ENCODE data around the gene RASSF4.

The RASSF4 gene, protein sequence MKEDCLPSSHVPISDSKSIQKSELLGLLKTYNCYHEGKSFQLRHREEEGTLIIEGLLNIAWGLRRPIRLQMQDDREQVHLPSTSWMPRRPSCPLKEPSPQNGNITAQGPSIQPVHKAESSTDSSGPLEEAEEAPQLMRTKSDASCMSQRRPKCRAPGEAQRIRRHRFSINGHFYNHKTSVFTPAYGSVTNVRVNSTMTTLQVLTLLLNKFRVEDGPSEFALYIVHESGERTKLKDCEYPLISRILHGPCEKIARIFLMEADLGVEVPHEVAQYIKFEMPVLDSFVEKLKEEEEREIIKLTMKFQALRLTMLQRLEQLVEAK

DNA sequence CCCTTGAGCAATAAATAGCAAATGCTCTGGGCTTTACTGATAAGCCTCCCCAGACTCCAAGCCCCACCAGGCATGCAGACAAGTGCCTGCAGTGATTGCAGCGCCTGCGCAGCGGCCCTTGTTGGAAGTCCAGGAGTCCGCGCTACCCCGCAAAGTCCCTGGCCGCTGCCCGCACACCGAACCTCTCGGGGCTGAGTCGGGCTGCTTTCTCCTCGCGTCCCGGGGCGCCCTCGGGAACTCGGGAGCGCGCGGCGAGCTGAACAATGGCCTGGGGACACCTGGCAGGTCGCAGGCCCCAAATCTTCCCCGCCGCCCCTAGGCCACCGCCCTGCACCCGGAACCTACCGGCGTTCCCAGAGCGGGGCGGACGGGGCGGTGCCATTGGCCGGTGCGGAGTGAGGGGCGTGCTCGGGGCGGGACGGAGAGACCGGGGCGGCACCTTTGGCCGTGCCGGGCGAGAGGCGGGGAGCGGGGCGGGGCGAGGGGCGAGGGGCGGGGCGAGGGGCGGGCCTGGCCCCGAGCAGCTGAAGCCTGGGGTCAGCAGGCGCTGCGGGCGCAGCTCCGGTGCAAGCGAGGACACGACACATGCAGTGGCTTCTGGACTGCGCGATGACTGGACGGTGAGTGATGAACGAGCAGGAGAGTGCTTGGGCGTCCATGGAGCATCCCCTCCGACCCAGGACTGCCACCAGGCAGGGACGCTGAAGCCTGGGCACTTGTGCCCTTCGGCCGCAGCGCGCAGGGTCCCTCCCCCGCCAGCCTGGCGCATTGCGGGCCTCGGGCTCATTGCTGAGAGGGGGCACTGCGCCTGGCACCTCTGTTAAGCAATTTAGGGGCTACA, at the start of gene RASSF4:
Gene RASSF4, plus strand, starts transcription at position 556 of the 841 bp plus-strand sequence. CDS start 10,401 bp downstream, outside the sequence.
- DNase-seq (ENCODE audit: low spot score) = peak; percentile 15

DNA sequence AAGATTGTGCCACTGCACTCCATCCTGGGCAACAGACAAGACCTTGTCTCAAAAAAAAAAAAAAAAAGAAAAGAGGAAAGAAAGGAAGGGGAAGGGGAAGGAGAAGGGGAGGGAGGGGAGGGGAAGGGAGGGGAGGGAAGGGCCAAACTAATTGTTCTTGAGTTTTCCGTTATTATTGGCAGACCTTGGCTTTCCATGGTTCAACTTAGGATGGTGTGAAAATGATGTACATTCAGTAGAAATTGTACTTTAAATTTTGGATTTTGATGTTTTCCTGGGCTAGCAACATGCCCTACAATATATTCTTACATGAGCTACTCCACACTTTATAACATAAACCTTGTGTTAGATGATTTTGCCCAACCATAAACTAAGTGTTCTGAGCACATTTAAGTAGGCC, 49.7 kb upstream of the RASSF4 start:
- DNase-seq (ENCODE audit: low spot score) = no peak

DNA sequence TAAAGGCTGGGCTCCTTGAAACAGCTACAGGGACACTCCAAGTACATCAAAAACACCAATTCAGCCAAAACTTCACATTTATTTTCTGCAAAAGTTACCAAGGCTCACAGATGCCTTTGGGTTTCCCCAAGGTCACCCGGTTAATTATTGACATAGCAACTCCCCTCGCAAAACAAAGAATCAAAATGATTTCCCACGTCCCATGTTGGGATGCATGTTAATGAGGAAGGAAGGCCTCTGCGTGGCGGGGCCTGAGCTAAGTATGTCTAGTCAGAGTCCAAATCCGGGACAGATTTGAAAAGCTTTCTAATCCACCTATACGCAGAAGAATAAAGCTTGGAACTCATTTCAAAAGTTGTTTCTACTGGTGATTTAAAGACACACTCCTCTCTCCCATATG, 49.0 kb upstream of the RASSF4 start:
- no peak for DNase-seq (ENCODE audit: low spot score)

DNA sequence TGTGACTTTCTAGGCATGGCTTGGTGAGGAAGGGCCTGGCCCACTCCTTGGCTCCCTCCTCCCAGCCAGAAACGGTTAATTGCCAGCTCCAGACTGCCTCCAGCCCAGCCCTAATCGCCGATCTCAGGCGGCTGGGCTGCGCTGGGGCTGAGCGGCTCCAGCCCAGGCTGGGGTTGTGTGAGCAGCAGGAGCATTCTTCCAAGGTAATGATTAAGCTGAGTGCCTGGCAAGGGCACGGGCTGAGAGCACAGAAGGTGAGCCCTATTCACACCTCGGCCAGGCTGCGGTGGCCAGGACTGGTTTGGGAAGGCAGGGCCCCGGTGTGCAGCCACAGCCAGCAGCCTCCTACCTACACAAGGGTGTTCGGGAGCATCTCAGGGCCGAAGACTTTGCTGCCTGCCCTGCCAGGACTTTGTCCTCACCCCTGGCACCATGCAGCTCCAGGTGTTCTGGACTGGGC, 48.5 kb upstream of the RASSF4 start, which contains the start of gene TMEM72:
Gene TMEM72, plus strand, starts transcription at position 257 of the 460 bp plus-strand sequence. Its CDS starts 176 bp downstream, at position 433.
- DNase-seq (ENCODE audit: low spot score) = no peak

DNA sequence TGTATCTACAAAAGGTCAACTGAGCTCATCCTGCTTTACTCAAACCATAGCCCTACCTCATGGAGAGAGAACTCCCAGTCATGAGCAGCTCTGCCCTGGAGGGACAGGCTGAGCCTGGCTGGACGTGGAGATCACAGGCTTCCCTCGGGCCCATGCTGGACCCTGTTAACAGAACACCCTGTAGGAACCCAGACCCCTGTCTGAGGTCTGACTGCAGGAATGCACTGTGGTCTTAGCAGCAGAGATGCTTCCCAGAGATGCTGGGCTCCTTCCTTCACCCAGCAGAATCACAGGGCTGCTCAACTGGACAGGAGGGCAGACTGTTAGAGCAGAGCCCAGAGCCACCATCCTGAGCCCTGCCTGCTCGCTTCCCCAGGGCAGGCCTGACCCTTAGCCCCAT, 47.7 kb upstream of the RASSF4 start:
- DNase-seq (ENCODE audit: low spot score) = no peak

DNA sequence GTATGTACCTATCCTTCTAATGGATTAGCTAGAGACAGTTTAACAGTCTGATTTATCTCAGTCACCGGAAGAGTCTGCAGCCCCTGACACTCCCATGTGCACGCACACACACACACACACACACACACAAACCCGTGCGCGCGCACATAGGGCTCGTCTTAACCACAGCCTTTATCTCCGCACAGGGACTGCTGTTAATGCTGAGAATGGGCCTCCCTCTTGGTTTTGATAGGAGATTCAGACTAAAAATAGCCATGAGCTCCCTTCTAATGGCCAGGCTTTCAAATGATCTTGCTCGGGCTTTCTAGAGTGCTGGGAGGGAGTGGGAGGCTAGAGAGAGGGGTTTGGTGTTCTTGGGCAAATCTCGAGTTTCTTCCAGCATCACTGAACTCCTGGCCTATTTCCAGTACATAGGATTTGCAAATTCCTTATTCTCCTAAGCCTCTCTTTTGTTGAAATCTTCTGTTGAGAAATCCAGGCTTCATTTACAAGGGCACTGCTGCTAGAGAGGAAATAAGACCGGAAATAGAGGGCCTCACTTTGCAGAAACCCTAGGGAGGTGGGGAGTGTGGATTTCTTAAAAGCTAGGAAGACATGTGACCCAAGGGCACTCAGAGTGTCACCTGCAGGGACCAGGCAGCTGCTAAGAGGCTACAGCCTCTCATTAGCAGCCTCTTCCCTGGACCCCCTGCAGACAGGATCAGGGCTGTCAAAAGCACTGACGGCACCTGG, 46.1 kb upstream of the RASSF4 start:
- no peak for DNase-seq (ENCODE audit: low spot score)

DNA sequence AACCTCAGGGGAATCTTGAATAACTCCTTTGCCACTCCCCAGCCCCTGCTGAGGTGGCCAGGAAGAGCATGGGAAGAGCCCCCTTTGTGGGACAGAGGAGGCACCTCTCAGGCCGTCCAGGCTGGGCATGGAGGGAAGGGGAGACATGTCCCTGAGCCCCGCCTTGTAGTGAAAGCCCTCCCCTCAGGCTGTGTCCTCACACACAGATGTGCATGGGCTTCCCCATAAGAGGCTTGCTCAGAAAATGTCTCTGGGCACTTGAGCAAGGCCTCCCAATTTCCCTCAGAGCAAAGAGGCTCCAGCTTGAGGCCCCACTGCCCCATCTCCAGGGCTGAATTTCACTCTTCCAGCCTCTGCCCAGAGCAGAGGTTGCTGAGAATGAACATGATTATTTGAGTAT, 44.7 kb upstream of the RASSF4 start:
- no peak for DNase-seq (ENCODE audit: low spot score)

DNA sequence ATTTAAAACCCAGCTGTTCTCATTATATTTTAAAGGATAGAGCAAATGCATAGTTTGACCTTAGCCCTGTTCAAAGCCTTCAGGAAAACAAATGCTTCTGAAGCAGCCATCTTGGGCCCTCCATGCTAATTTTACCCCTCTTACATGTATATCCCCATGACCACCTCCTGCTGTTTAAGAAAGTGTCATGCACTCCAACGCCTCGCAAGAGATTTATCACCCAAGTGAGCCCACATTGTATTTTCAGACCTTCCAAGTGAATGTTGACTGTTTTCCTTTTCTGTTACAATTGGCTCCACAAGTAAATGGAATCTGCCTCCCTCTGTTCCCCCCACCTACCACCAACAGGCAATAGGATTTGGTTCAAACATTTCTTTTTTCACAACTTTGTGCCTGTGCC, 43.2 kb upstream of the RASSF4 start:
- DNase-seq (ENCODE audit: low spot score) = no peak

DNA sequence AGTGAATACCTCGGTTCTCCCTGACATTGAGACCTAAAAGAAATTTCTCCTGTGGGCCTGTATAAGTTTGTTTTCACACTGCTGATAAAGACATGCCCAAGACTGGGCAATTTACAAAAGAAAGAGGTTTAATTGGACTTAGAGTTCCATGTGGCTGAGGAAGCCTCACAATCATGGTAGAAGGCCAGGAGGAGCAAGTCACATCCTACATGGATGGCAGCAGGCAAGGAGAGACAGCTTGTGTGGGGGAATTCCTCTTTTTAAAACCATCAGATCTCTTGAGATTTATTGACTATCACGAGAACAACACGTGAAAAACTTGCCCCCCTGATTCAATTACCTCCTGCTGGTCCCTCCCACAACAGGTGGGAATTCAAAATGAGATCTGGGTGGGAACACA, 41.8 kb upstream of the RASSF4 start:
- DNase-seq (ENCODE audit: low spot score) = no peak

DNA sequence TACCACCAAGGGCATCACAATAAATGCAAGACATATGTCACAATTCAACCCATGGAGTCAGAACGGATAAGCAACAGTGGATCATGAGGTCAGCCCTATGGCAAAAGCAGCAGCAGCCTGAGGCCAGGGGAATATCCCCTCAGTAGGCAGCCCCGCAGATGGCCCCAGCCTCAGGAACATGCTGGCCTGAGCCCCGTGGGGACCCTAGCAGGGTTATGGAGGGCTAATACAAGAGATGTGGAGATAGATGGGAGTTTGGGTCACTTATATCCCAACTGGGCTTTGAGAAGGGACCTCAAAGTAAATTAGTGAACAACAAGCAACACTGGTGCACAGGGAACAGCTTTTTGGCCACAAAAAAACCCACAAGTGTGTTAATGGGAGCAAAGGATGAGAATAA, 39.4 kb upstream of the RASSF4 start:
- DNase-seq (ENCODE audit: low spot score) = no peak

DNA sequence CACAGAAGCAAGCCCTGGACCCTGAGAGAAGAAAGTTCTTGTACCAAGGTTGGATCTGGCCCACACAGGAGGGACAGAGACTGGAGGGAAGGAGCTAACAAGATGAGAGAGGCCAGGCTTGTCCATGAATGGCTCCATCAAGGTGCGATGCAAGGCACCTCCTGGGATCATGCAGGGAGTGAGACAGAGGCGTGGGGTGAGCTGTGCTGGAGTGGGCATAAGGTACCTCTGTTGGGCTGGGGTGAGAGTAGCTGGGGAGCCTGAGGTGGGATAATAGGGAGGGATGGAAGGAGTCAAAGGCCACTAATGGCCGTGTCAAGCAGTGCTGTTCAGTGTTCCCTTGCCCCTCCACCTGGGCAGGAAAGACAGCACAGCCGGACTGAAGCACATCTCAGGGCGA, 38.5 kb upstream of the RASSF4 start:
- DNase-seq (ENCODE audit: low spot score) = no peak

DNA sequence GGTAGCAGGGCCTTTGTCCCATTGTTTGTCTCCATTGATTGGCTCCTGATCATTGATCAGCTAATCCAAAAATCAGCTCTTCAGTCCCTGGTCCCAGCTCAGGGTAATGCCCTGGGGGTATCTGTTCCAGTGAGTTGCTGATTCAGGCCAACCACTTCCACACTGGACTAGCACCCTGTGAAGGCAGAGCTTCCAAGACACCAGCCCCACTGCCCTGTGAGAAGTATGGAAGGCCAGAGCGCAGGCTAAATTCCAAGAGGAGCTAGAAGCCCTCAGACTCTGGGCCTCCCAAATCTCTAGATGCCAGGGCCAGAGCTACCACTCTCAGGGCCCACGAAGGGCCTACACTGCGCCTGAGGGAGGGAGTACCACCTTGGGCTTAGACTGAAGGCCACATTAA, 38.1 kb upstream of the RASSF4 start:
- no peak for DNase-seq (ENCODE audit: low spot score)

DNA sequence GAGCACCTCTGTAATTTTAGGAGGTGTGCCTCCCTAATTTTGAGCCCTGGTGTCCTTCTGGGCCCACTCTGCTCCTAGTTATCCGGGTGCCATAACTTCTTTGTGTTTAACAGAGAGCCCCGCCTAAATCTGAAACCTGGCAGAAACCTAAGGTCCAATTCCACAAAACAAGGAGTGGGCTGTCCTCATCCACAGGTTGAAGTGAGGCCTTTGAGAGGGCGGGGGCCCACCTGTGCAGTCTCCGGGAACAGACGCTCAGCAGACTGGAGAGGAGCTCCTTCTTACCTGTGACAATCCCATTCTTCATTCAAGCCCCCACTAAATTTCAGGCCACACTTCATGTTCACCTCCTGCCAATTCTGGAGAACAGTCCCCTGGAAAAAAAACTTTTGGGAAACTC, 37.6 kb upstream of the RASSF4 start:
- DNase-seq (ENCODE audit: low spot score) = no peak

DNA sequence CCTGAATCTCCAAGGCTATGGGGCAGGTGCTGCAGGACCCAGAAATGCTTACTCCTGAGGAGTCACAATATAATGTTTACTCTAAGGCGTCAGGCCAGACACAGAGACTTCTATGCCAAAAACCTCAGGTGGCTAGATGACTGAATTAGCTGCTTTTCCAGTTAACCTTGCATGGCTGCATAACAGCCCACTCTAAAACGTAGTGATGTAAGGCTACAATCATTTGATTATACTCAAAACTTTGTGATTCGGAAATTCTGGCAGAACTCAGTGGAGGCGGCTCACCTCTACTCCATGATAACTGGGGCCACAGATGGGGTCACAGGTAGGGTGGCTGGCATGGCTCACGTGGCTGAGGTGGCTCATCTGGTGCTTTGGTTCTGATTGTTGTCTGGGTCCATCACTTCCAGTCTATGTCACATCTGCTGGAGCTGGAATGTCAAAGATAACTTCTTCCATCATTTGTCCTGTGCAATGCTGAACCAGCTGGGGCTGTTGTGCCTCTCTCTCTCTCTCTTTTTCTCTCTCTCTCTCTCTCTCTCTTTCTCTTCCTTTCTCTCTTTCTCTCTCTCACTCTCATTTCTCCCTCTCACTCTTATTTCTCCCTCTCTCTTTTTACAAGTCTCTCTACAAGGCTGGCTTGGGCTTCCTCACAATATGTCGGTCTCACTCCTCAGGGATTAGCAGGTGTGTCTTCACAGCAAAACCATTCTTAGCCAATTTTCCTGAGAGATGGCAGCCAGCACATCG, 36.6 kb upstream of the RASSF4 start:
- no peak for DNase-seq (ENCODE audit: low spot score)

DNA sequence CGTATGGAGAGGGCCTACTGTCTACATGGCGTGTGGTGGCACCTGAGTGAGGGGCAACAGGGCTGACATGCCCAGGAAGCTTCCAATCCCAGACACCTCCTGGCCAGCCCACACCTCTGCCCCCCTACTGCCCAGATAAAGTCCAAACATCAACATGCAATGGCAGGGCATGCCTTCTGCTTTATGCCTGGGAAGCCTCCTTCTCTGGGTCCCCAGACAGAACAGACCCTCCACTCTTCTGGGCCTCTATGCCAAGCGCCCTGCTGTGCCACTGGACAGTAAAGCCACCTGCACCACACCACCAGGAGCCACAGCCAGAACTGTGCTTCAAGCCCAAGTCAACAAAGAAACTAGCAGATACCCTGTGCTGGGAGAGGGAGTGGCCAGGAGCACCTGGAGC, 36.0 kb upstream of the RASSF4 start:
- DNase-seq (ENCODE audit: low spot score) = no peak

DNA sequence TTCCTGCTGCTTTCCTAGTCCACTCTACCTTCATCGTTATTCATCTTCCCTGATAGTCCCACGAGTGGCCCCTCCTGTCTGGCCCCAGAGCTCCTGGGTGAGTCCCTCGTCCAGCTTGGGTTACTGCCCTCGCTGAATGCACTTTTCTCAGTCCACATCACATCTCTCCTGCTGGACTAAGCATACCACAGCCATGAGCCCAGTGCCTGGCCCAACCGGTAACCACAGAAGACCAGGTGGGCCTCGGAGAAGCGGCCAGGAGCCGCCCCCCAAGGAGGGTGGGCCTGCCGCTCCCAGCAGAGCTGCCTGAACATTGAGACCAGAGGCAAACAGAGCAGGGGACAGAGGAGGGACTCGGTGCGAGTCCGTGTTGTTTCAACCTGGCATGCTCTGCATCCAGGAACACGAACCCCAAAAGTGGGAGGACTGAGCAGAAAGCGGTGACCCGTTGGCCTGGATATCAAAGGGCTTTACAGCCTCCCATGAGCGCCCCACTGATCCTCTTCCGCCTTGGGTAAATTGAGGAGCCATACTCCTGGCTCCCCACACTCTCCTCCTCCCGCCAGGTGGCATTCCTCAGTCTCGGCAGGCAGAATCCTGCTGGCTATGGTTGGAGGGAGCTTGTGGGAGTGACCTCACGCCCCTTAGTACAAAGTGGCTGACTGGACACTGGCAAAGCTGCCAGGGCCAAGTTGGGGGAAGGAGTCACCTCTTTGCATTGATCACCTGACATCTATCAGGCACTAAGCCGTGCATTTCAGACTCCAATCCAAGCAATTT, 35.2 kb upstream of the RASSF4 start:
- DNase-seq (ENCODE audit: low spot score) = no peak

DNA sequence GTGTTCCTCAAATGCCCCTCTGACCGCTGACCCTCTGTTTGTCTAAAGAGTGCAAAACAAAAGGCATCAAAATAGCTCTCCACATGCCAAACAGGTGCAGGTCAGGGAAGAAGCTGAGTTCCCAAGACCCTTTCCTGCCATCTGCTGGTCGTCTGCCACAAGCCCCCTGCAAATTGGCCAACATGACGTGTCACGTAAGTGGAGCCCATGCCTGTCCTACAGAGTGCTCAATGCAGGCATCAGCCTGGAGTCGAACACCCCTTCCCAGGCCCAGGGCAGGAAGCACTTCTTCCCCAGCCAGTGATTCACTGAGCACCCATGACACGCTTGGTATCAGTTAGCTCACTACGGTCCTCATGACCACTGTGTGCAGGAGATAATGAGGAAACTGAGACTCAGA, 34.4 kb upstream of the RASSF4 start:
- DNase-seq (ENCODE audit: low spot score) = no peak

DNA sequence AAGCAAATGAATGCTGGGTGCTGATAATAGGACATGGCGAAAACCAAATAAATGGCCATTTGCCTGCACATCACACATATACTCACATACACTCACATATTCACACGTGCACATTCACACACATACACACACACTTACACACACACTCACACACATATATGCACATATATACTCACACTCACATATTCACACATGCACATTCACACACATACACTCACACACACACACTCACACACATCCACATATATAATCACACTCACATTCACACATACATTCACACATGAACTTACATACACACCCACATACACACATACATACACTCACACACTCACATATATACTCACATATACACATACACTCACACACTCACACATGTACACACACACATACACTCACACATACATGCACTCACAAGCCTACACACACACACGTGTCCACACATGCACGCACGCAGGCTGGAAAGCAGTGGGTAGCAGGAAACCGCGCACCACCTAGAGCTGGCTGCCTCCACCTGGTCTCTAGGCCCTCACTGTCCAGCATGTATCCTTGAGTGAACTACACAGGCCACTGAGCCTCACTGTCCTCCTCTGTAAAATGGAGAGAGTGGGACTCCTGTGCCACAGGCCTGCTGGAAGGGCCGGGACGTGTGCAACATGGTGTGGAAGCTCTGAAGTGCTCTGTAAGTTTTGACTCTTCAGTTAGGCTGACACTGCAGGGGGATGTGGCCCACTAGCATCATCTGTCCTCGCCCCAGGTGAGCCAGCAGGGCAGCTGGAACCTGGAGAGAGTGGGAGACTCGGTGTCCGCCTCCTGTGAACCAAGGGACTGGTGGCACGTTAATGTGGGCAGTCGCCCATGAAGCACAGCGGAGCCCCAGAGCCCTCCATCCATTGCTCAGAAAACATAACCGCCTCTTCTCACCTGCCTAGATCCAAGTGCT, 33.5 kb upstream of the RASSF4 start:
- DNase-seq (ENCODE audit: low spot score) = no peak

DNA sequence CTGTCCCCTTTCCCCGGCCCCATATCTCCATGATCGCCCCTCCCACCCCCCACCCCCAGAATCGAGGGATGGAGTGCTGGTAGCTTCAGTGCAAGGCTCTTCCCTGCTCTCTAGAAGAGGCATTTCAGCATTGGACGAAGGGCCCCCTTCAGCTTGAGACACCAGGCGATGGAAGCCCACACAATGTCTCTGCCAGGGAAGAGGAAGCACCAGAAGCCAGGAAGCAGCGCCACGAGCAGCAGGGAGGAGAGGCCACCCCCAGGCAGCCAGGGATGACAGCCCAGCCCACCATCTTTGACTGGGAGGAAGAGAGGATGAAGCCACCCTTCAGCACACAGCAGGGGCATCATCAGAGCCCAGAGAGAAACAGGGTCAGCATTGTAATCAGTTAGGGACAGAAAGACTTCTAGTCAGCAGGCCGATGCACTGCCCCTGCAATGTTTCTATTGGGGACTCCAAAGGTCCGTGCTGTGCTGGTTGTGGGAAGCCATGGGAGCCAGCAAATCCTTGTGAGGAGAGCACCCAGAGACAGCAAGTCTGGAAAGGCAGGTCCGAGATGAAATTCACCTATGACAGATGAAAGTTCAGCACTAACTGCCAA, 32.8 kb upstream of the RASSF4 start:
- no peak for DNase-seq (ENCODE audit: low spot score)

DNA sequence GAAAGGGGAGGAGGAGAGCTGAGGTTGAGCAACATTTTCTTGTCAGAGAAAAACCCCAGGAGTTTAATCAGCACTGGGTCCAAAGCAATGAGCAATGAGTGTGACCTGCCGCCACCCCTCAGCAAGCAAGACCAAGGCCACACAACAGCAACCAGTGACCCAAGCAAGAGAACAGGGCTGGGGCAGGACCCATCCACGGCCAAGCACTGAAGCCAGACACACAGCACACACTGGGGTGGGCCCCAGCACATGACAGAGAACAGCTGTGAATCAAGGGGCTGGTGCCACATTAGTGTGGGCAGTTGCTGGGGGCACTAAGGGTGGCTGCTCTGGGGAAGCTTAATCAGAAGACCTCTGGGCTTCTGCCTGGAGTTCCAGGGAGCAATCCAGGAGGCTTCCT, 32.2 kb upstream of the RASSF4 start:
- no peak for DNase-seq (ENCODE audit: low spot score)

Data from hematopoietic multipotent progenitor cell treated with erythropoietin and hydrocortisone succinate and interleukin-3 and kit ligand, for 17 days (in vitro differentiated cells).